SK-N-MC (cell line): Measurements from ENCODE around the gene EXT2.

Experiments
- EZH2 ChIP-seq: fragments of 200-600 bp; sonication (generic); IDR thresholded peaks from one replicate; pipeline ENCODE4 v1.6.1; 2017; ENCODE audit warnings: antibody characterized with exemption
- POLR2AphosphoS5 ChIP-seq: IDR thresholded peaks from 2 replicates; pipeline ENCODE4 v1.6.1; 2012; ENCODE audit warnings: mild to moderate bottlenecking, low read depth, low read length, borderline replicate concordance

DNA sequence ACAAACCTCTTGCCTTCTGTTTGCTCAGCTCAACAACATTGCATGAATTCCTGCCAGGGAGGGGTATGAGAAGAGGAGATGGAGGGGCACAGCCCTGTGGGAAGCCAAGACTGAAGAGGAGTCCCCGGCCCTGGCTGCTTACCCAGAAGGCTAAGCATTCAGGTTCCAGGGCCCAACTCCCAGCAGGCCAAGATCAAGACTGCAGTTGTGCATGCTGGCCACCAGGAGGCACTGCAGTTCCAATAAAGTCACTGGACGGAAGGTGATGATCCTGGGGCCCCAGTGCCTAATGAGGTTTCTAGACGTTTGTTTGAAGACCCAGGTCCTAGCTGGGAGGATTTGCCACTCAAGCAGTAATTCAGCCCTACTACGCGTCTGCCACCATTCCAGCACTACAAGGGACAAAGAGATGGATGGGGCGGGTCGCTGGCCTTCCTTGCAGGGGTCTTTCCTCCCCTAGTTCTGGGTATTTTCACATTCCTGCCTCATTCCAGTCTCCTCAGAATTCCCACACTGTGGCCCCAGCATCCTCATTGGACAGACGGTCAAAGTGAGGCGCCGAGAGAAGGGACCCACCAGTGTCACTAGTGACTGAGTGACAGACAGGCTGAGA, 190.9 kb downstream of the EXT2 start:
- TF ChIP-seq EZH2 (no peak), POLR2AphosphoS5 (no peak; the same call in 1 of the 2 replicates)
